Calu3 (cell line): ENCODE data around the gene TROAP. TPM values are rescaled to one million over a fixed set of nuclear protein-coding genes. Genes with fewer than 3 reads are reported as not detected.

Experiments used
- BruUV-seq: library from RNA; stranded (reverse); fragments of 400-500 nt; replicated peaks from 2 replicates; lab custom pipeline; 2021; lab: Mats Ljungman, UMichigan
- CTCF ChIA-PET: fragments of 300-600 bp; sonication (Branson Sonifier 250); formaldehyde crosslinking; loops from one replicate; lab custom pipeline; 2022; ENCODE audit warnings: antibody characterized with exemption; lab: Charles Lee
- DNase-seq: peaks from one replicate; pipeline ENCODE4 v3.0.0; 2022
- H3K27ac Mint-ChIP-seq: one replicate; pipeline ENCODE4 v1.8.0; 2022; ENCODE audit warnings: mixed read lengths; ENCODE audit not compliant: unreplicated experiment
- H3K27me3 Mint-ChIP-seq: one replicate; pipeline ENCODE4 v1.8.0; 2022; ENCODE audit warnings: mixed read lengths; ENCODE audit not compliant: unreplicated experiment
- H3K36me3 Mint-ChIP-seq: one replicate; pipeline ENCODE4 v1.8.0; 2022; ENCODE audit warnings: mild to moderate bottlenecking, moderate library complexity, mixed read lengths; ENCODE audit not compliant: insufficient read depth, unreplicated experiment
- H3K4me1 Mint-ChIP-seq: one replicate; pipeline ENCODE4 v1.8.0; 2022; ENCODE audit warnings: mild to moderate bottlenecking, low read depth, mixed read lengths; ENCODE audit not compliant: unreplicated experiment
- H3K4me3 Mint-ChIP-seq: one replicate; pipeline ENCODE4 v1.8.0; 2022; ENCODE audit warnings: mild to moderate bottlenecking, low read depth, moderate library complexity, mixed read lengths; ENCODE audit not compliant: unreplicated experiment
- H3K9me3 Mint-ChIP-seq: one replicate; pipeline ENCODE4 v1.8.0; 2022; ENCODE audit warnings: low read depth, mixed read lengths; ENCODE audit not compliant: unreplicated experiment
- CTCF ChIP-seq: fragments of 200-600 bp; IDR thresholded peaks from one replicate; pipeline ENCODE4 v1.8.0; 2022; ENCODE audit warnings: antibody characterized with exemption; ENCODE audit not compliant: unreplicated experiment
- intact Hi-C: fragments of 100-400 bp; cut with micrococcal nuclease; formaldehyde crosslinking; loops from one replicate; pipeline ENCODE4 v1.10.0; 2022; ENCODE audit not compliant: unreplicated experiment
- total RNA-seq: library from RNA; stranded (reverse); gene quantifications from 2 replicates; pipeline ENCODE4 v1.2.3, GENCODE V29; 2022

TROAP gene
- total RNA-seq, 1 experiment from 2014 or later, result 49.8 TPM

GRCh38 chr12:49346659-49347310 lies 23.7 kb downstream of the TROAP start, which contains the start of gene DNAJC22:
DNAJC22 (plus strand) TSS chr12:49346888; CDS start chr12:49348873, 1,985 bp downstream.
- intact Hi-C loops, result no loop called here
- H3K4me3 Mint-ChIP-seq, result peak within 1 kb of the TSS; percentile 72
- peaks cover 44% of the 10 kb centered on the region for H3K27me3 Mint-ChIP-seq
- peaks cover 20% of the 10 kb centered on the region for H3K36me3 Mint-ChIP-seq
- H3K4me1 Mint-ChIP-seq, result peaks cover 24% of the 10 kb centered on the region
- no TSS peak for BruUV-seq
- H3K9me3 Mint-ChIP-seq, result no peaks in the 10 kb centered on the region
- no peak for TF ChIP-seq CTCF
- DNase-seq, result peak; percentile 14
- CTCF ChIA-PET, result interaction anchor here (0.6 to 2.0 kb wide), 9 partner anchors 11 to 234 kb away, joined by 3 to 17 read pairs (median 5); partner anchors contain the start of gene C1QL4
- peak within 1 kb of the TSS; percentile 69 for H3K27ac Mint-ChIP-seq

GRCh38 chr12:49347311-49348193 lies 24.5 kb downstream of the TROAP start:
- Mint-ChIP-seq H3K9me3 (no peaks in the 10 kb centered on the region), H3K36me3 (peaks cover 20% of the 10 kb centered on the region), H3K27ac (peak overlapping the region; percentile 69), H3K27me3 (peaks cover 43% of the 10 kb centered on the region), H3K4me1 (peaks cover 24% of the 10 kb centered on the region), H3K4me3 (peak overlapping the region; percentile 72)
- BruUV-seq, result no TSS peak
- peak; percentile 86 for TF ChIP-seq CTCF
- DNase-seq, result peak; percentile 89
- intact Hi-C loops, result no loop called here
- CTCF ChIA-PET, result interaction anchor here (0.6 to 2.0 kb wide), 16 partner anchors 11 to 233 kb away, joined by 3 to 17 read pairs (median 6); partner anchors contain the start of genes C1QL4, SPATS2 and TROAP

GRCh38 chr12:49348781-49349180 lies 25.7 kb downstream of the TROAP start:
- Mint-ChIP-seq H3K36me3 (peaks cover 20% of the 10 kb centered on the region), H3K4me3 (peak overlapping the region; percentile 72), H3K27ac (no peak overlapping the region), H3K4me1 (peaks cover 16% of the 10 kb centered on the region), H3K9me3 (no peaks in the 10 kb centered on the region), H3K27me3 (peaks cover 31% of the 10 kb centered on the region)
- intact Hi-C loops, result no loop called here
- no TSS peak for BruUV-seq
- DNase-seq, result no peak
- no peak for TF ChIP-seq CTCF
- CTCF ChIA-PET, result no interaction called here

- intact Hi-C loops, result no loop called here
- Mint-ChIP-seq H3K4me1 (peaks cover 16% of the 10 kb centered on the region), H3K27ac (no peak overlapping the region), H3K36me3 (peaks cover 20% of the 10 kb centered on the region), H3K27me3 (peaks cover 26% of the 10 kb centered on the region), H3K4me3 (no peak overlapping the region), H3K9me3 (no peaks in the 10 kb centered on the region)
- DNase-seq, result no peak
- CTCF ChIA-PET, result no interaction called here
- TF ChIP-seq CTCF, result no peak
- no TSS peak for BruUV-seq
Observed at GRCh38 chr12:49349266-49349665, 26.2 kb downstream of the TROAP start.
